GM12874 (cell line): ENCODE results near the gene PLAC8.

Source experiments
- CTCF ChIP-seq: IDR thresholded peaks from 2 replicates; pipeline ENCODE4 v1.5.1; 2011; ENCODE audit warnings: low read depth, mild to moderate bottlenecking, control low read depth, low read length, moderate library complexity; ENCODE audit not compliant: insufficient read depth

Gene PLAC8

GRCh38 chr4:83110970-83111750 is 3.4 kb downstream of the PLAC8 start:
- no peak for TF ChIP-seq CTCF

DNA sequence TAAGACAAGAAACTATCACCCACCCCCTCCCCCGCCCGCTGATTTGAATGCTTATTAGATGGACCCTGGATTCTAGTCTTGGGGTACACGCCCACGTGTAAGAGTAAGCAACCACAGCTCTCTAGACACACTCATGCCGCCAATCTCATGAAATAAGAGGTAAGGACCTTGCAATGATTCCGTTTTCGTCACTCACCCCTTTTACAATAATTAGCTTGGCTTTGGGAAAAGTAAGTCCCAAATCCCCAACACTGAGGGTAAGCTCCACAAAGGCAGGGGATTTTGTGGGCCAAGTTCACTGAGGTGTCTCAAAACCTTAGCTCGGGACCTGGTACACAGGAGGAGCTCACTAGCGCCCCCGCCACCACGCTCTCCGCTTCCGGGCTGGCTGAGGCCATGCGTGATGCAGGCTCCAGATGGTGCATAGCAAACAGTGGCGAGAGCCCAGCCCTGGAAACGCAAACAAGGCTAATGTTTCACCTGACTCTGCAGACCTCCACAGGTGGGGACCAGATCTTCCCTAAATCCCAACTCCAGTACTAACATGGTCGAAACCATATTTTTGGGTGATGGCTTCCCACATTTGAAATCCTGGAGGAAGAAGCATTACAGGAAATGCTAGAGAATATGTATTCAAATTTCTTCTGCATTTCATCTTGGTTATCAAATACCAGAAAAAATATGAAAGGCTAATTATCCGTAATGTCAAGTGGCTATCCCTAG is 4.1 kb downstream of the PLAC8 start:
- peak; percentile 89 for TF ChIP-seq CTCF

DNA sequence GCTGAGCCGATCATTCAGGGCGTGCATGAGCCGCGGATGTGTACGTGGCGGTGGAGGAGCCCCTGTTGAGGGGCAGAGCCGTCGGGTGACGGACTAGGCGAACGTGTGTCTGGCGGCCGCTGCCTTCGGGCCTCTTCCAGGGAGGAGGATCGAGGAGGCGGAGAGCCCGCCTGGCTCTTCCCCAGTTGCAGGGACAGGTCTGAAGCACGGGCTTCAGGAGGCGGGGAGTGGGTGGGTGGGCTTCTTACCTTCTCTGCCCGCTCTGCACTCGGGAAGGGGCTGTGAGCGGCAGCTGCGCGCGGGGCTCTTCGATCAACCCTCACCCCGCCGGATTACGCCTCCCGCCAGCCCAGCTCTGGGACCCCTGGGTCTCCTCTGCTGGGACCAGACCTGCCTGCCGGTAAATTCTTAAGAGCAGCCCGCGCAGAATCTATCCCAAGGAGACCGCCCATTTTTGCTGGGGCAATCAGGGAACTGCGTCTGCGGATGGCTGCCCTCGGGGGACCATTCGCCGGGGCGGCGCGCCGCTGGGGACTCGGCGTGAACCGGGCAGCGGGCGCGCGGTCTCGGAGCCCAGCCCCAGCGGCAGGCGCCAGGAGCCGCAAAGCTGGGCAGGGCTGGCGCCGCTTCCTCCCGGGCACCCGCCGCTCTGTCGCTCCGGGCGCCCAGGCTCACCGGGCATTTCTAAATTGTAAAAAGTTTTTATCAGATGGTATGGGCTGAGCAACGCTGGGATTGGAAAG is 4.9 kb downstream of the PLAC8 start:
- TF ChIP-seq CTCF: no peak

DNA sequence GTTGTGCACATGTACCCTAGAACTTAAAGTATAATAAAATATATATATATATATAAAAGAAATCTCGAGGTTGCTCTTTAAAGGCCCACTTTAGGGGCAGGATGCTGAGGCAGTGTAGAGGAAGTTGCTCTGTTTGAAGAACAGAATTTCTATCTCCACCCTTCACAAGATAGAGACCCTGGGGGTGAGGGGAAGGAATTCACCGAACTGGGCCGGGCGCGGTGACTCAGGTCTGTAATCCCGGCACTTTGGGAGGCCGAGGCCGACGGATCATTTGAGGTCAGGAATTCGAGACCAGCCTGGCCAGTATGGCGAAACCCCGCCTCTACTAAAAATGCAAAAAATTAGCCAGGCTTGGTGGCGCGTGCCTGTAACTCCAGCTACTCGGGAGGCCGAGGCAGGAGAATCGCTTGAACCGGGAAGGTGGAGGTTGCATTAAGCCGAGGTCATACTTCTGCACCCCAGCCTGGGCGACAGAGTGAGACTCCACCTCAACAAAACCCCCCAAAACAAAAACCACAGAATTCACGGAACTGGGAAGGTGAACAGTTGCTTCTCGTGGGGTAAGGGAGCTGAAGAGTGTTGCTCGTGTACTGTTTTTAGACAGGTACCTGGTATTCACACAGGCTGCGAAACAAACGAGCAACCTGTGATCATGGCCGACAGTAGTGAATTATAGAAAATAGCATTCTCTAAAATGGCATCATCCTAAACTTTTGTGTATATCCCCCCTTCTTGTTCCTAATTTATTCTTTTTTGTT is 6.2 kb downstream of the PLAC8 start:
- no peak for TF ChIP-seq CTCF

DNA sequence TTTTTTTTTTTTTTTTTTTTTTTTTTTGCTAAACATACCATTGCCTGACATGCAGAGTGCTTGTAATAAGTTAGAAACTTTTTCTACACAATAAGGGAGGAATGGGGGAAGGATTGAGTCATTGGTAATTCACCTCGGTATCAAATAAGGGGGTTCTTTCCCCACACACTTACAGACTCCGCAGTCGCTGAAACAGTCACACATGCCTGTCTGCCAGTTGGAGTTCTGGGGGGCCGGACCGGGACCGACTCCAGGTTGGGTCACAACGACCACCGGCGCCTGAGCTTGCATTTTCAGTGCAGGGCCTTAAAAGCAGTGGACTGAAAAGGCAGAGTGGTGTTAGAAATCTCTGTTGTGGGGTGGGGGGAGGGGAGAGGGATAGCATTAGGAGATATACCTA is 6.9 kb downstream of the PLAC8 start:
- TF ChIP-seq CTCF: no peak

DNA sequence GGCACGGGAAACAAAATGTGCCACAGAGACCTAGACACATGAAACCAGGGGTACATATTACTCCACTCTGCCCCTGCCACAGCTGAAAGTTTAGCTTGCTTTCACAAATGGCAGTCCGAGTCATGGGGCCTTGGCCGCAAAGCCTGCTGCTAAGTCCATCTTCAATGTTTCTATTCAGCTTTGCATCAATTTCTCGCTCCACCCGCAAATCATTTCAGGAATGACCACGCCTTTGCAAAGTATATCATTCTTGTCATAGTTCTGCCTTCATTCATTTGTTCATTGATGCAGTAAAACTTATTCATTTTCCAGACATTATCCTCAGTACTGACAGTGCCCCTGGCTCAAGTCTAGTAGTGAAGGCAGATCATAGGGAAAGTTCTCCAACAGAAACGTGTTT is 9.5 kb downstream of the PLAC8 start:
- TF ChIP-seq CTCF: no peak
